Measurements from ENCODE around the gene PCSK6. TPM values are rescaled to one million over a fixed set of nuclear protein-coding genes. Genes with fewer than 3 reads are reported as not detected.

Gene PCSK6
- total RNA-seq, 2 experiments from 2014 or later, result 0.46 to 0.74 TPM

GRCh38 chr15:101320501-101321052 lies 168.9 kb downstream of the PCSK6 start:
- peaks cover 20% of the 10 kb centered on the region for H3K4me1 Mint-ChIP-seq
- ChIA-PET CTCF (interaction anchor here (0.7 to 4.3 kb wide), 17 partner anchors 9 to 321 kb away, joined by 3 to 33 read pairs (median 5); partner anchors contain the start of gene SNRPA1), POLR2A (interaction anchor here (0.6 to 1.1 kb wide), 3 partner anchors 17 to 114 kb away, joined by 3 to 4 read pairs (median 3); partner anchors contain the start of gene SNRPA1)
- H3K27ac Mint-ChIP-seq, result peak overlapping the region; percentile 91
- no peaks in the 10 kb centered on the region for H3K9me3 Mint-ChIP-seq
- H3K36me3 Mint-ChIP-seq (ENCODE audit: low read depth), result no peaks in the 10 kb centered on the region
- no peaks in the 10 kb centered on the region for H3K27me3 Mint-ChIP-seq
- DNase-seq, result peak; percentile 77
- peak overlapping the region; percentile 64 for H3K4me3 Mint-ChIP-seq

- H3K36me3 Mint-ChIP-seq (ENCODE audit: low read depth), result no peaks in the 10 kb centered on the region
- ChIA-PET POLR2A (no interaction called here), CTCF (interaction anchor here (0.7 to 4.3 kb wide), 6 partner anchors 9 to 319 kb away, joined by 3 to 28 read pairs (median 3); partner anchors contain the start of gene SNRPA1)
- peaks cover 20% of the 10 kb centered on the region for H3K4me1 Mint-ChIP-seq
- DNase-seq, result no peak
- no peaks in the 10 kb centered on the region for H3K27me3 Mint-ChIP-seq
- H3K4me3 Mint-ChIP-seq, result no peak overlapping the region
- H3K27ac Mint-ChIP-seq, result peak overlapping the region; percentile 42
- no peaks in the 10 kb centered on the region for H3K9me3 Mint-ChIP-seq
Measured at GRCh38 chr15:101318839-101319238, 170.7 kb downstream of the PCSK6 start.

GRCh38 chr15:101318147-101318819 lies 171.2 kb downstream of the PCSK6 start:
- DNase-seq, result no peak
- Mint-ChIP-seq H3K27ac (no peak overlapping the region), H3K36me3 (ENCODE audit: low read depth) (no peaks in the 10 kb centered on the region), H3K9me3 (no peaks in the 10 kb centered on the region), H3K4me1 (peaks cover 20% of the 10 kb centered on the region), H3K27me3 (no peaks in the 10 kb centered on the region), H3K4me3 (no peak overlapping the region)
- CTCF ChIA-PET, result interaction anchor here (0.7 to 4.3 kb wide), 7 partner anchors 9 to 319 kb away, joined by 3 to 28 read pairs (median 3); partner anchors contain the start of gene SNRPA1
- POLR2A ChIA-PET, result no interaction called here

- Mint-ChIP-seq H3K36me3 (ENCODE audit: low read depth) (no peaks in the 10 kb centered on the region), H3K4me3 (no peak overlapping the region), H3K27ac (no peak overlapping the region), H3K9me3 (no peaks in the 10 kb centered on the region), H3K4me1 (peaks cover 20% of the 10 kb centered on the region), H3K27me3 (no peaks in the 10 kb centered on the region)
- no peak for DNase-seq
- ChIA-PET POLR2A (interaction anchor here (0.6 kb wide), 1 partner anchor 1290 kb away, joined by 3 read pairs; no protein-coding TSS in a partner anchor), CTCF (interaction anchor here (0.7 to 4.3 kb wide), 4 partner anchors 11 to 140 kb away, joined by 3 to 28 read pairs (median 5); no protein-coding TSS in a partner anchor)
Measured at GRCh38 chr15:101317336-101317872, 172.1 kb downstream of the PCSK6 start.

- peaks cover 18% of the 10 kb centered on the region for H3K4me1 Mint-ChIP-seq
- H3K27me3 Mint-ChIP-seq, result no peaks in the 10 kb centered on the region
- H3K9me3 Mint-ChIP-seq, result no peaks in the 10 kb centered on the region
- DNase-seq, result no peak
- no peaks in the 10 kb centered on the region for H3K36me3 Mint-ChIP-seq (ENCODE audit: low read depth)
- ChIA-PET POLR2A (no interaction called here), CTCF (interaction anchor here (0.7 to 1.0 kb wide), 4 partner anchors 12 to 185 kb away, joined by 3 to 4 read pairs (median 3); no protein-coding TSS in a partner anchor)
- no peak overlapping the region for H3K27ac Mint-ChIP-seq
- H3K4me3 Mint-ChIP-seq, result no peak overlapping the region
Measured at GRCh38 chr15:101316529-101316928, 173.0 kb downstream of the PCSK6 start.

GRCh38 chr15:101315736-101316135 lies 173.8 kb downstream of the PCSK6 start:
- no peaks in the 10 kb centered on the region for H3K27me3 Mint-ChIP-seq
- H3K36me3 Mint-ChIP-seq (ENCODE audit: low read depth), result no peaks in the 10 kb centered on the region
- H3K4me3 Mint-ChIP-seq, result no peak overlapping the region
- H3K9me3 Mint-ChIP-seq, result no peaks in the 10 kb centered on the region
- POLR2A ChIA-PET, result no interaction called here
- H3K4me1 Mint-ChIP-seq, result peaks cover 10% of the 10 kb centered on the region
- no peak for DNase-seq
- no peak overlapping the region for H3K27ac Mint-ChIP-seq
- CTCF ChIA-PET, result interaction anchor here (1.0 kb wide), 1 partner anchor 186 kb away, joined by 3 read pairs; no protein-coding TSS in a partner anchor

GRCh38 chr15:101314336-101315125 lies 175.0 kb downstream of the PCSK6 start:
- H3K36me3 Mint-ChIP-seq (ENCODE audit: low read depth), result no peaks in the 10 kb centered on the region
- no peaks in the 10 kb centered on the region for H3K27me3 Mint-ChIP-seq
- no peak for DNase-seq
- ChIA-PET POLR2A (no interaction called here), CTCF (no interaction called here)
- no peaks in the 10 kb centered on the region for H3K9me3 Mint-ChIP-seq
- H3K4me3 Mint-ChIP-seq, result no peak overlapping the region
- no peak overlapping the region for H3K27ac Mint-ChIP-seq
- H3K4me1 Mint-ChIP-seq, result no peaks in the 10 kb centered on the region

GRCh38 chr15:101313041-101313761 lies 176.3 kb downstream of the PCSK6 start:
- DNase-seq, result no peak

GRCh38 chr15:101310508-101310907 lies 179.0 kb downstream of the PCSK6 start:
- CTCF ChIA-PET, result interaction anchor here (0.6 to 1.3 kb wide), 3 partner anchors 10 to 312 kb away, joined by 3 read pairs; no protein-coding TSS in a partner anchor
- H3K4me3 Mint-ChIP-seq, result no peak overlapping the region
- no peaks in the 10 kb centered on the region for H3K4me1 Mint-ChIP-seq
- POLR2A ChIA-PET, result no interaction called here
- H3K27me3 Mint-ChIP-seq, result no peaks in the 10 kb centered on the region
- H3K27ac Mint-ChIP-seq, result no peak overlapping the region
- no peaks in the 10 kb centered on the region for H3K36me3 Mint-ChIP-seq (ENCODE audit: low read depth)
- no peak for DNase-seq
- H3K9me3 Mint-ChIP-seq, result no peaks in the 10 kb centered on the region

More at GRCh38 chr15:101313041-101313761, 176.3 kb downstream of the PCSK6 start:
- CTCF ChIA-PET, result no interaction called here
- Mint-ChIP-seq H3K27me3 (no peaks in the 10 kb centered on the region), H3K4me3 (no peak overlapping the region), H3K27ac (no peak overlapping the region), H3K36me3 (ENCODE audit: low read depth) (no peaks in the 10 kb centered on the region), H3K4me1 (no peaks in the 10 kb centered on the region), H3K9me3 (no peaks in the 10 kb centered on the region)
- POLR2A ChIA-PET, result no interaction called here

GRCh38 chr15:101310161-101310480 lies 179.4 kb downstream of the PCSK6 start:
- ChIA-PET POLR2A (no interaction called here), CTCF (interaction anchor here (0.7 to 1.3 kb wide), 2 partner anchors 10 to 28 kb away, joined by 3 read pairs; no protein-coding TSS in a partner anchor)
- H3K27ac Mint-ChIP-seq, result no peak overlapping the region
- no peak overlapping the region for H3K4me3 Mint-ChIP-seq
- H3K9me3 Mint-ChIP-seq, result no peaks in the 10 kb centered on the region
- H3K27me3 Mint-ChIP-seq, result no peaks in the 10 kb centered on the region
- H3K36me3 Mint-ChIP-seq (ENCODE audit: low read depth), result no peaks in the 10 kb centered on the region
- H3K4me1 Mint-ChIP-seq, result no peaks in the 10 kb centered on the region
- no peak for DNase-seq

- H3K4me1 Mint-ChIP-seq, result no peaks in the 10 kb centered on the region
- no peaks in the 10 kb centered on the region for H3K36me3 Mint-ChIP-seq (ENCODE audit: low read depth)
- H3K9me3 Mint-ChIP-seq, result no peaks in the 10 kb centered on the region
- ChIA-PET CTCF (interaction anchor here (0.7 to 5.6 kb wide), 4 partner anchors 10 to 27 kb away, joined by 3 to 28 read pairs (median 3); no protein-coding TSS in a partner anchor), POLR2A (no interaction called here)
- no peak overlapping the region for H3K27ac Mint-ChIP-seq
- H3K27me3 Mint-ChIP-seq, result no peaks in the 10 kb centered on the region
- no peak for DNase-seq
- no peak overlapping the region for H3K4me3 Mint-ChIP-seq
Measured at GRCh38 chr15:101309436-101310160, 179.9 kb downstream of the PCSK6 start.

Measured in activated CD4-positive, alpha-beta T cell treated with anti-CD3 and anti-CD28 coated beads, Interleukin-2, amount 10 ng/mL, durations not matched to agents 7 days and 5 days (primary cell).